Liver (tissue), 9 donors: ENCODE results near the gene LRIF1. TPM values are rescaled to one million over a fixed set of nuclear protein-coding genes. Genes with fewer than 3 reads are reported as not detected.

ENCODE experiments used
- DNase-seq: peaks from one replicate; pipeline ENCODE4 v3.0.0-alpha.2; 2017; ENCODE audit warnings: low spot score
- H3K27ac ChIP-seq, 2 donors: one replicate each; pipeline ENCODE4 v1.7.0; 2013; ENCODE audit warnings: inconsistent platforms in 2 of 2, low read length in 2 of 2, control low read depth in 1 of 2, low read depth in 1 of 2, mild to moderate bottlenecking in 1 of 2
- H3K27me3 ChIP-seq, 4 donors: one replicate each; pipeline versions ENCODE4 v1.6.1 to v1.7.0; 2013; ENCODE audit warnings: low read length in 3 of 4, inconsistent platforms in 1 of 4, mild to moderate bottlenecking in 1 of 4, moderate library complexity in 1 of 4; ENCODE audit not compliant: control insufficient read depth in 4 of 4, insufficient read depth in 4 of 4
- H3K36me3 ChIP-seq, 4 donors: one replicate each; pipeline versions ENCODE4 v1.6.1 to v1.7.0; 2013; ENCODE audit warnings: low read length in 3 of 4, mild to moderate bottlenecking in 3 of 4, low read depth in 1 of 4, moderate library complexity in 1 of 4; ENCODE audit not compliant: control insufficient read depth in 4 of 4, insufficient read depth in 3 of 4
- H3K4me1 ChIP-seq, 4 donors: one replicate each; pipeline versions ENCODE4 v1.6.1 to v1.7.0; 2013; ENCODE audit warnings: low read length in 3 of 4, mild to moderate bottlenecking in 3 of 4, moderate library complexity in 1 of 4; ENCODE audit not compliant: control insufficient read depth in 4 of 4, insufficient read depth in 4 of 4
- H3K4me3 ChIP-seq, 3 donors: one replicate each; pipeline versions ENCODE4 v1.6.1 to v1.7.0; 2013; ENCODE audit warnings: low read length in 3 of 3, control low read depth in 1 of 3, low read depth in 1 of 3, mild to moderate bottlenecking in 1 of 3
- H3K9ac ChIP-seq, 2 donors: one replicate each; pipeline ENCODE4 v1.7.0; 2013; ENCODE audit warnings: low read length in 2 of 2, mild to moderate bottlenecking in 2 of 2, moderate library complexity in 2 of 2, control low read depth in 1 of 2, low read depth in 1 of 2
- H3K9me3 ChIP-seq, 4 donors: one replicate each; pipeline versions ENCODE4 v1.6.1 to v1.7.0; 2013; ENCODE audit warnings: low read length in 3 of 4; ENCODE audit not compliant: control insufficient read depth in 4 of 4
- EGR1 ChIP-seq, 2 donors: IDR thresholded peaks; 2 replicates each; pipeline ENCODE4 v1.6.1; 2016 to 2018; ENCODE audit warnings: antibody characterized with exemption in 2 of 2, low read depth in 2 of 2
- FOXA1 ChIP-seq: IDR thresholded peaks from 2 replicates; pipeline ENCODE4 v1.6.1; 2016; ENCODE audit warnings: antibody characterized with exemption
- GABPA ChIP-seq, 2 donors: IDR thresholded peaks in 1 of 2; conservative IDR thresholded peaks in 1 of 2; 2 replicates each; pipeline ENCODE4 v1.6.1; 2016; ENCODE audit warnings: antibody characterized with exemption in 2 of 2, mild to moderate bottlenecking in 1 of 2, moderate library complexity in 1 of 2
- HNF4A ChIP-seq, 2 donors: conservative IDR thresholded peaks; 2 replicates each; pipeline ENCODE4 v1.6.1; 2016; ENCODE audit warnings: antibody characterized with exemption in 2 of 2, mild to moderate bottlenecking in 2 of 2
- HNF4G ChIP-seq: IDR thresholded peaks from 2 replicates; pipeline ENCODE4 v1.6.1; 2016; ENCODE audit warnings: antibody characterized with exemption
- JUND ChIP-seq, 2 donors: IDR thresholded peaks; 2 replicates each; pipeline ENCODE4 v1.6.1; 2016; ENCODE audit warnings: antibody characterized with exemption in 2 of 2
- MAX ChIP-seq: IDR thresholded peaks from 2 replicates; pipeline ENCODE4 v1.6.1; 2016; ENCODE audit warnings: antibody characterized with exemption
- NR2F2 ChIP-seq: IDR thresholded peaks from 2 replicates; pipeline ENCODE4 v1.6.1; 2016; ENCODE audit warnings: antibody characterized with exemption
- RAD21 ChIP-seq, 2 donors: IDR thresholded peaks; 2 replicates each; pipeline ENCODE4 v1.6.1; 2016; ENCODE audit warnings: antibody characterized with exemption in 2 of 2, mild to moderate bottlenecking in 2 of 2
- REST ChIP-seq: IDR thresholded peaks from 2 replicates; pipeline ENCODE4 v1.6.1; 2016; ENCODE audit warnings: antibody characterized with exemption, mild to moderate bottlenecking
- RXRA ChIP-seq, 2 donors: IDR thresholded peaks; 2 replicates each; pipeline ENCODE4 v1.6.1; 2017 to 2018; ENCODE audit warnings: antibody characterized with exemption in 2 of 2, mild to moderate bottlenecking in 1 of 2
- SP1 ChIP-seq: IDR thresholded peaks from 2 replicates; pipeline ENCODE4 v1.6.1; 2018; ENCODE audit warnings: antibody characterized with exemption, mild to moderate bottlenecking
- TAF1 ChIP-seq: conservative IDR thresholded peaks from 2 replicates; pipeline ENCODE4 v1.6.1; 2016; ENCODE audit warnings: antibody characterized with exemption, mild to moderate bottlenecking
- YY1 ChIP-seq: IDR thresholded peaks from 2 replicates; pipeline ENCODE4 v1.6.1; 2016; ENCODE audit warnings: antibody characterized with exemption, mild to moderate bottlenecking
- WGBS: extraction: QIAGEN DNeasy Blood & Tissue Kit; methylation state at CpG from one replicate; pipeline ENCODE4 v1.1.7; 2013; 5-methylcytosine and 5-hydroxymethylcytosine counted together
- polyA plus RNA-seq, 2 donors: library from polyadenylated mRNA; stranded (reverse) in 1 of 2; unstranded in 1 of 2; fragments of 200-250 nt in 1 of 2; fragments of >200 nt in 1 of 2; fragmentation: Nextera tagmentation in 1 of 2; extraction: Ambion mirVana in 1 of 2; gene quantifications; one replicate each; pipeline versions ENCODE4 v1.2.1 to v1.2.3, GENCODE V29; 2013 to 2015
- total RNA-seq, 2 donors: library from RNA; depleted of rRNA; stranded (reverse); fragments of >200 nt; gene quantifications; one replicate each; pipeline ENCODE4 v1.2.3, GENCODE V29; 2014
- TF ChIP-seq, protein P1 (sequence below): fragments of 150-350 bp; IDR thresholded peaks from 2 replicates; pipeline ENCODE4 v1.5.1; 2017; ENCODE audit warnings: improper control_type of control experiment, low read depth, low read length; ENCODE audit not compliant: missing input control
- TF ChIP-seq, protein P2 (sequence below): IDR thresholded peaks from 2 replicates; pipeline ENCODE4 v1.6.1; 2016; ENCODE audit warnings: antibody characterized with exemption
- donor health status: healthy.
- donor health status: healthy.
- donor health status: healthy.
- donor health status: healthy.
- donor health status: healthy.

Gene LRIF1
- total and polyA plus RNA-seq, 4 donors: 3.9 to 7.1 (median 6.2) TPM

GRCh38 chr1:110962892-110963690, 631 bp downstream of the LRIF1 start:
- Histone ChIP-seq H3K4me3 (peak overlapping the region; percentile 72 to 85 (median 84)), H3K27ac (peak overlapping the region; percentile 90 to 94), H3K4me1 (peaks cover 0 to 15% (median 6%) of the 10 kb centered on the region in 4 donors), H3K27me3 (peaks cover 0 to 8% (median 0%) of the 10 kb centered on the region in 4 donors), H3K9ac (peak overlapping the region; percentile 40 to 78), H3K36me3 (peaks cover 0 to 3% (median 0%) of the 10 kb centered on the region in 4 donors), H3K9me3 (peaks cover 4 to 27% (median 13%) of the 10 kb centered on the region in 4 donors)
- TF ChIP-seq HNF4A (conservative IDR thresholded peaks at IDR 0.05) (no peak), FOXA1 (no peak), RAD21 (IDR thresholded peaks at IDR 0.05) (no peak), TAF1 (no peak), MAX (peak; percentile 97), YY1 (peak; percentile 99)
- TF ChIP-seq, protein P1, sequence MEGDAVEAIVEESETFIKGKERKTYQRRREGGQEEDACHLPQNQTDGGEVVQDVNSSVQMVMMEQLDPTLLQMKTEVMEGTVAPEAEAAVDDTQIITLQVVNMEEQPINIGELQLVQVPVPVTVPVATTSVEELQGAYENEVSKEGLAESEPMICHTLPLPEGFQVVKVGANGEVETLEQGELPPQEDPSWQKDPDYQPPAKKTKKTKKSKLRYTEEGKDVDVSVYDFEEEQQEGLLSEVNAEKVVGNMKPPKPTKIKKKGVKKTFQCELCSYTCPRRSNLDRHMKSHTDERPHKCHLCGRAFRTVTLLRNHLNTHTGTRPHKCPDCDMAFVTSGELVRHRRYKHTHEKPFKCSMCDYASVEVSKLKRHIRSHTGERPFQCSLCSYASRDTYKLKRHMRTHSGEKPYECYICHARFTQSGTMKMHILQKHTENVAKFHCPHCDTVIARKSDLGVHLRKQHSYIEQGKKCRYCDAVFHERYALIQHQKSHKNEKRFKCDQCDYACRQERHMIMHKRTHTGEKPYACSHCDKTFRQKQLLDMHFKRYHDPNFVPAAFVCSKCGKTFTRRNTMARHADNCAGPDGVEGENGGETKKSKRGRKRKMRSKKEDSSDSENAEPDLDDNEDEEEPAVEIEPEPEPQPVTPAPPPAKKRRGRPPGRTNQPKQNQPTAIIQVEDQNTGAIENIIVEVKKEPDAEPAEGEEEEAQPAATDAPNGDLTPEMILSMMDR: peak; percentile 1
- 7% methylated on average over 38 of the region's 38 CpGs for WGBS
- peak; percentile 72 for DNase-seq

DNA sequence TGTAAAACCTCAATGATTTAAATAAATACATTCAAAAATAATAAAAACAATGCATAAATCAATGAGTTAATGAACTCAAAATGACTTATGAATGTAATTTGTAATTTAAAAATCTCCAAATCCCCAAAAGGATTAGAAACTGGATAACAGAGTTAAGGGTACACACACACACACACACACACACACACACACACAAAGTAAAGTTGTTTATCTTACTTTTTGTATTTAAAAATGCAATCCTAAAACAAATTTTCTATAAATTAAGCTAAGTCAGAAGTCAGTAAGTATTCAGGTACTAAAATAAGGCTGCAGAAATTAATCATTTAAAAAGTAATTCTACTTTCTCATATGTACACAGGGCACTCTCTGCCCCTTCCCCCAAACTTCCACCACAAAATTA, 1.8 kb downstream of the LRIF1 start:
- Histone ChIP-seq H3K9me3 (peaks cover 4 to 21% (median 11%) of the 10 kb centered on the region in 4 donors), H3K27ac (no peak overlapping the region), H3K4me3 (no peak overlapping the region), H3K4me1 (peaks cover 0 to 15% (median 6%) of the 10 kb centered on the region in 4 donors), H3K9ac (no peak overlapping the region), H3K27me3 (peaks cover 0 to 3% (median 0%) of the 10 kb centered on the region in 4 donors), H3K36me3 (peaks cover 0 to 3% (median 0%) of the 10 kb centered on the region in 4 donors)
- no peak for DNase-seq
- TF ChIP-seq JUND (IDR thresholded peaks at IDR 0.05) (no peak), RAD21 (IDR thresholded peaks at IDR 0.05) (no peak), SP1 (no peak), YY1 (no peak), HNF4A (conservative IDR thresholded peaks at IDR 0.05) (no peak), RXRA (IDR thresholded peaks at IDR 0.05) (no peak), EGR1 (IDR thresholded peaks at IDR 0.05; ENCODE audit: low read depth in 2 of 2) (no peak), GABPA (IDR thresholded peaks at IDR 0.05 in 1 of 2, conservative IDR thresholded peaks at IDR 0.05 in 1 of 2) (no peak), HNF4G (no peak), TAF1 (no peak), REST (no peak), NR2F2 (no peak)
- TF ChIP-seq, protein P2, sequence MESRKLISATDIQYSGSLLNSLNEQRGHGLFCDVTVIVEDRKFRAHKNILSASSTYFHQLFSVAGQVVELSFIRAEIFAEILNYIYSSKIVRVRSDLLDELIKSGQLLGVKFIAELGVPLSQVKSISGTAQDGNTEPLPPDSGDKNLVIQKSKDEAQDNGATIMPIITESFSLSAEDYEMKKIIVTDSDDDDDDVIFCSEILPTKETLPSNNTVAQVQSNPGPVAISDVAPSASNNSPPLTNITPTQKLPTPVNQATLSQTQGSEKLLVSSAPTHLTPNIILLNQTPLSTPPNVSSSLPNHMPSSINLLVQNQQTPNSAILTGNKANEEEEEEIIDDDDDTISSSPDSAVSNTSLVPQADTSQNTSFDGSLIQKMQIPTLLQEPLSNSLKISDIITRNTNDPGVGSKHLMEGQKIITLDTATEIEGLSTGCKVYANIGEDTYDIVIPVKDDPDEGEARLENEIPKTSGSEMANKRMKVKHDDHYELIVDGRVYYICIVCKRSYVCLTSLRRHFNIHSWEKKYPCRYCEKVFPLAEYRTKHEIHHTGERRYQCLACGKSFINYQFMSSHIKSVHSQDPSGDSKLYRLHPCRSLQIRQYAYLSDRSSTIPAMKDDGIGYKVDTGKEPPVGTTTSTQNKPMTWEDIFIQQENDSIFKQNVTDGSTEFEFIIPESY: no peak
